Thyroid gland (tissue), 4 donors: Measurements from ENCODE around the gene CHN2. TPM values are rescaled to one million over a fixed set of nuclear protein-coding genes. Genes with fewer than 3 reads are reported as not detected.

Experiments
- DNase-seq, 2 donors: peaks; one replicate each; pipeline ENCODE4 v3.0.0-alpha.2; 2019
- H3K27ac ChIP-seq, 3 donors: fragments of 200-600 bp; sonication (generic); 1 replicate in 2 of 3; 2 replicates in 1 of 3; pipeline ENCODE4 v1.5.1; 2016 to 2019; ENCODE audit warnings: mild to moderate bottlenecking in 1 of 3, moderate library complexity in 1 of 3
- H3K27me3 ChIP-seq: fragments of 200-600 bp; sonication (generic); one replicate; pipeline ENCODE4 v1.5.1; 2019
- H3K36me3 ChIP-seq, 2 donors: fragments of 200-600 bp; sonication (generic); one replicate each; pipeline ENCODE4 v1.5.1; 2016 to 2019
- H3K4me1 ChIP-seq, 2 donors: fragments of 200-600 bp; sonication (generic); one replicate each; pipeline ENCODE4 v1.5.1; 2017 to 2019
- H3K4me3 ChIP-seq, 3 donors: fragments of 200-600 bp; sonication (generic); replicated peaks in 1 of 3; 1 replicate in 2 of 3; 2 replicates in 1 of 3; pipeline ENCODE4 v1.5.1; 2016; ENCODE audit warnings: mild to moderate bottlenecking in 1 of 3
- H3K9me3 ChIP-seq: fragments of 200-600 bp; sonication (generic); one replicate; pipeline ENCODE4 v1.5.1; 2017
- POLR2A ChIP-seq, 2 donors: fragments of 450-650 bp; IDR thresholded peaks; one replicate each; pipeline ENCODE4 v1.6.1; 2017; ENCODE audit warnings: antibody characterized with exemption in 2 of 2, mild to moderate bottlenecking in 2 of 2, moderate library complexity in 1 of 2
- WGBS, 2 donors: methylation state at CpG; one replicate each; pipeline ENCODE4 v1.1.5; 2017; 5-methylcytosine and 5-hydroxymethylcytosine counted together
- intact Hi-C: fragments of 100-400 bp; cut with DNase I; formaldehyde crosslinking; loops from one replicate; pipeline ENCODE4 v1.15.1; 2023
- total RNA-seq, 4 donors: library from RNA; depleted of rRNA; stranded (reverse); fragments of >200 nt; gene quantifications; one replicate each; pipeline ENCODE4 v1.2.3, GENCODE V29; 2016
- TF ChIP-seq, protein P1 (sequence below), 6 experiments: fragments of 200-600 bp in 3 of 6; fragments of 450-650 bp in 3 of 6; sonication (generic) in 3 of 6; IDR thresholded peaks; one replicate each; pipeline ENCODE4 v1.5.1; 2016 to 2019; ENCODE audit warnings: antibody characterized with exemption in 6 of 6, mild to moderate bottlenecking in 2 of 6, inconsistent platforms in 1 of 6, moderate library complexity in 1 of 6

CHN2 gene
- total RNA-seq, 4 donors from 2014 or later, result 11.7 to 54.3 (median 41.4) TPM

DNA sequence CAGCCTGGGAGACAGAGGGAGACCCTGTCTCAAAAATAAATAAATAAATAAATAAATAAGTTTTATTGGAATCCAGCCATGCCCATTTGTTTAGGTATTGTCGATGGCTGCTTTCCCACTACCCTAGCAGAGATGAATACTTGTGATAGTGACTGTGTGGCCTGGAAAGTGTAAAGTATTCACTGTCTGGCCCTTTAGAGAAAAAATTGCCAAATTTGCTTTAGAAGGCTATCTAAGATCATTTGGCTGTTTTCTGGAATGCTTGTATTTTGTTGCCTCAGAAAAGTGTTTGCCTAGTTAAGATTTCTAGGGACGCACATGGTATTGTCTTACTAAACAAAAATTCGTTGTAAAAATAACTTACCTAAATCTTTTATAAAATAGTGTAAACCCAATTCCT lies 35.4 kb downstream of the CHN2 start:
- H3K36me3 ChIP-seq, result no peaks in the 10 kb centered on the region
- no peaks in the 10 kb centered on the region for H3K27me3 ChIP-seq
- no peaks in the 10 kb centered on the region for H3K9me3 ChIP-seq
- H3K4me3 ChIP-seq, result no peak overlapping the region
- WGBS, 2 donors, result 69 to 70% methylated on average over 3 of the region's 3 CpGs
- H3K27ac ChIP-seq, result peak overlapping the region in 1 of 3 donors; percentile 32
- intact Hi-C loops, result no loop called here
- DNase-seq, result no peak
- no peak for TF ChIP-seq POLR2A (IDR thresholded peaks at IDR 0.05)
- TF ChIP-seq, protein P1, sequence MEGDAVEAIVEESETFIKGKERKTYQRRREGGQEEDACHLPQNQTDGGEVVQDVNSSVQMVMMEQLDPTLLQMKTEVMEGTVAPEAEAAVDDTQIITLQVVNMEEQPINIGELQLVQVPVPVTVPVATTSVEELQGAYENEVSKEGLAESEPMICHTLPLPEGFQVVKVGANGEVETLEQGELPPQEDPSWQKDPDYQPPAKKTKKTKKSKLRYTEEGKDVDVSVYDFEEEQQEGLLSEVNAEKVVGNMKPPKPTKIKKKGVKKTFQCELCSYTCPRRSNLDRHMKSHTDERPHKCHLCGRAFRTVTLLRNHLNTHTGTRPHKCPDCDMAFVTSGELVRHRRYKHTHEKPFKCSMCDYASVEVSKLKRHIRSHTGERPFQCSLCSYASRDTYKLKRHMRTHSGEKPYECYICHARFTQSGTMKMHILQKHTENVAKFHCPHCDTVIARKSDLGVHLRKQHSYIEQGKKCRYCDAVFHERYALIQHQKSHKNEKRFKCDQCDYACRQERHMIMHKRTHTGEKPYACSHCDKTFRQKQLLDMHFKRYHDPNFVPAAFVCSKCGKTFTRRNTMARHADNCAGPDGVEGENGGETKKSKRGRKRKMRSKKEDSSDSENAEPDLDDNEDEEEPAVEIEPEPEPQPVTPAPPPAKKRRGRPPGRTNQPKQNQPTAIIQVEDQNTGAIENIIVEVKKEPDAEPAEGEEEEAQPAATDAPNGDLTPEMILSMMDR (IDR thresholded peaks at IDR 0.05), result no peak
- H3K4me1 ChIP-seq, result peaks cover 5 to 14% of the 10 kb centered on the region in 2 donors

- WGBS, 2 donors, result 92 to 96% methylated on average over 6 of the region's 6 CpGs
- TF ChIP-seq, protein P1 (IDR thresholded peaks at IDR 0.05), result no peak
- no peak for TF ChIP-seq POLR2A (IDR thresholded peaks at IDR 0.05)
- no peak for DNase-seq
Observed at GRCh38 chr7:29230871-29231345, 36.3 kb downstream of the CHN2 start.

DNA sequence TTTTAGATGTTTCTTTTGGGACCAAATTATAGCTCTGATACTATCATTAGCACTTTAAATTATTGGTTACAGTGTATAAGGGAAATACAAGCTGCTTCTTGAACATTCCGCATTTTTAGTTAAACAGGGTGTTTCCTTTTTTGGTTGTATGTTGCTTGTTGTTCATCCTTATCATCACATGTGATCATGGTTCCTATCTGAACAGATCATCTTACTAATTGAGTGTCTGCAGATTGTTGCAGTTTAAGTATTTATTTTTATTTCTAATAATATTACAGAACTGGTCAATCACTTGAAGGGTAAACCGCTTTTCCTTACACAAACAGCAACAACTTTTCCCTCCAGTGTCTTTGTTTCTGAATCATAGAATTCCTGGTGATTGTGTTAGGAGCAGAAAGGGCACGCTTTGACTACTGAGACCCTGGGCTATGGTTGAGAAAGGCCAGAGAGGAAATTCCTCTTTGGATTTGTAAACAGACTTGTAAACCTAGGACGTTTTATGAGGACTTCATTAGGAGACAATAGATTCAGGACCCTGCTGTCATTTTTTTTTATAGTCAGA lies 37.2 kb downstream of the CHN2 start:
- intact Hi-C loops, result no loop called here
- Histone ChIP-seq H3K9me3 (no peaks in the 10 kb centered on the region), H3K4me1 (peaks cover 5 to 14% of the 10 kb centered on the region in 2 donors), H3K27me3 (no peaks in the 10 kb centered on the region), H3K36me3 (no peaks in the 10 kb centered on the region), H3K27ac (no peak overlapping the region), H3K4me3 (no peak overlapping the region)
- TF ChIP-seq, protein P1 (IDR thresholded peaks at IDR 0.05), result no peak
- TF ChIP-seq POLR2A (IDR thresholded peaks at IDR 0.05), result no peak
- no peak for DNase-seq
- 69 to 77% methylated on average over 4 of the region's 4 CpGs for WGBS, 2 donors

More at GRCh38 chr7:29230871-29231345, 36.3 kb downstream of the CHN2 start:
- intact Hi-C loops, result no loop called here
- Histone ChIP-seq H3K36me3 (no peaks in the 10 kb centered on the region), H3K9me3 (no peaks in the 10 kb centered on the region), H3K27ac (no peak overlapping the region), H3K4me3 (no peak overlapping the region), H3K27me3 (no peaks in the 10 kb centered on the region), H3K4me1 (peaks cover 5 to 14% of the 10 kb centered on the region in 2 donors)

DNA sequence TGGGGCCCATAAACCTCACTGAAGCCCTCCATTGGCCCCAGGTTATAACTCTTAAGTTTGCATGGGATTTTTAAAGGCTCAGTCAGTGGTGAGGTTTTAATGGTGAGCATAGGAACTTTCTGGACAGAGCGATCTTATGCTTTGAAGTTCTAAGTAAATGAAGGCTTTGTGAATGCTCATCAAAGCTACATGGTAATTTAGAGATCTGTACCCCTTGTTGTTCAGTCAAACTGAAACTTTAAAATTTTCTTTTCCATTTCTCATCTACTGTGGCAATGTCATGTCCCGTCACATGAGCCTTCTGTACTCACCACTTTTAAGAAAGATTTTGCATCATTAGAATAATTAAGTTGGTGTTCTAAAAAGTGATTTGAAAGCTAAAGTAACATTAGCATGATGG lies 39.9 kb downstream of the CHN2 start:
- Histone ChIP-seq H3K4me1 (peaks cover 0 to 5% of the 10 kb centered on the region in 2 donors), H3K9me3 (no peaks in the 10 kb centered on the region), H3K36me3 (no peaks in the 10 kb centered on the region), H3K27ac (no peak overlapping the region), H3K27me3 (no peaks in the 10 kb centered on the region), H3K4me3 (no peak overlapping the region)
- DNase-seq, result no peak
- intact Hi-C loops, result no loop called here
- TF ChIP-seq POLR2A (IDR thresholded peaks at IDR 0.05), result no peak
- TF ChIP-seq, protein P1 (IDR thresholded peaks at IDR 0.05), result no peak
- 83 to 93% methylated on average over 2 of the region's 2 CpGs for WGBS, 2 donors

GRCh38 chr7:29236071-29236580 lies 41.6 kb downstream of the CHN2 start:
- intact Hi-C loops, result no loop called here

More at GRCh38 chr7:29236071-29236580, 41.6 kb downstream of the CHN2 start:
- no peak overlapping the region for H3K27ac ChIP-seq
- no peak for DNase-seq
- no peaks in the 10 kb centered on the region for H3K4me1 ChIP-seq
- H3K36me3 ChIP-seq, result no peaks in the 10 kb centered on the region
- 91 to 100% methylated on average over 1 of the region's 1 CpG for WGBS, 2 donors
- no peak for TF ChIP-seq POLR2A (IDR thresholded peaks at IDR 0.05)
- TF ChIP-seq, protein P1 (IDR thresholded peaks at IDR 0.05), result no peak
- H3K27me3 ChIP-seq, result no peaks in the 10 kb centered on the region
- no peak overlapping the region for H3K4me3 ChIP-seq
- no peaks in the 10 kb centered on the region for H3K9me3 ChIP-seq
